NCI-H128 (cell line): ENCODE data around the gene WDFY2.

Source experiments
- DNase-seq: peaks from one replicate; lab custom pipeline; 2025; ENCODE audit not compliant: unreplicated experiment; lab: John Stamatoyannopoulos, UW

Gene WDFY2

GRCh38 chr13:51659276-51660127 lies 75.2 kb downstream of the WDFY2 start:
- no peak for DNase-seq

- DNase-seq = no peak
Observed at GRCh38 chr13:51660813-51661212, 76.6 kb downstream of the WDFY2 start.

- no peak for DNase-seq
Observed at GRCh38 chr13:51663973-51664957, 80.0 kb downstream of the WDFY2 start.

- DNase-seq = no peak
Observed at GRCh38 chr13:51665456-51665855, 81.2 kb downstream of the WDFY2 start.

- no peak for DNase-seq
Observed at GRCh38 chr13:51666374-51666773, 82.1 kb downstream of the WDFY2 start.

GRCh38 chr13:51666839-51667238 lies 82.6 kb downstream of the WDFY2 start:
- DNase-seq = no peak

- DNase-seq = no peak
Observed at GRCh38 chr13:51668580-51669195, 84.4 kb downstream of the WDFY2 start.

GRCh38 chr13:51673165-51673564 lies 88.9 kb downstream of the WDFY2 start:
- DNase-seq = no peak

GRCh38 chr13:51674276-51674675 lies 90.0 kb downstream of the WDFY2 start:
- no peak for DNase-seq

- no peak for DNase-seq
Observed at GRCh38 chr13:51675385-51675784, 91.1 kb downstream of the WDFY2 start.

GRCh38 chr13:51675877-51676276 lies 91.6 kb downstream of the WDFY2 start:
- DNase-seq = no peak

GRCh38 chr13:51676739-51677138 lies 92.5 kb downstream of the WDFY2 start:
- no peak for DNase-seq

GRCh38 chr13:51678420-51678819 lies 94.2 kb downstream of the WDFY2 start:
- no peak for DNase-seq

- no peak for DNase-seq
Observed at GRCh38 chr13:51679616-51680015, 95.4 kb downstream of the WDFY2 start.

- no peak for DNase-seq
Observed at GRCh38 chr13:51681037-51681678, 96.9 kb downstream of the WDFY2 start.

- no peak for DNase-seq
Observed at GRCh38 chr13:51682686-51683085, 98.4 kb downstream of the WDFY2 start.

GRCh38 chr13:51683597-51683996 lies 99.3 kb downstream of the WDFY2 start:
- DNase-seq = no peak

- no peak for DNase-seq
Observed at GRCh38 chr13:51684076-51684475, 99.8 kb downstream of the WDFY2 start.

GRCh38 chr13:51687947-51688714 lies 103.9 kb downstream of the WDFY2 start:
- DNase-seq = no peak
